Measurements from ENCODE around the gene EXOSC10. TPM values are rescaled to one million over a fixed set of nuclear protein-coding genes. Genes with fewer than 3 reads are reported as not detected.
A peak's percentile ranks its signal among the peaks of the same experiment; 100 is the strongest.

Gene EXOSC10
- total RNA-seq, 1 experiment from 2014 or later = 93.1 TPM

GRCh38 chr1:11031624-11032262 is 67.9 kb downstream of the EXOSC10 start:
- Histone ChIP-seq H3K9me3 (ENCODE audit: control insufficient read depth, insufficient read depth, low read depth, low read length) (no peaks in the 10 kb centered on the region), H3K27me3 (ENCODE audit: control insufficient read depth, insufficient read depth, low read length) (no peaks in the 10 kb centered on the region), H3K4me3 (ENCODE audit: low read depth in 2 of 2, low read length in 2 of 2) (no peak overlapping the region), H3K36me3 (ENCODE audit: control insufficient read depth, insufficient read depth, low read length) (peaks cover 3% of the 10 kb centered on the region), H3K4me1 (ENCODE audit: control insufficient read depth, insufficient read depth, low read length) (no peaks in the 10 kb centered on the region), H3K27ac (ENCODE audit: low read length) (no peak overlapping the region)
- in situ Hi-C loops (cut with HindIII; ENCODE audit: low pct_unique_long_range_greater_than_20kb, low sequenced_read_pairs) (no loop called here), intact Hi-C loops (cut with micrococcal nuclease; ENCODE audit: unreplicated experiment) (loop anchor here (10.0 kb wide), 1 partner anchor 613 kb away; no protein-coding TSS in a partner anchor)
- BruUV-seq (replicated peaks) = no TSS peak
- CTCF ChIA-PET = interaction anchor here (0.6 kb wide), 2 partner anchors 30 to 96 kb away, joined by 3 read pairs; no protein-coding TSS in a partner anchor
- POLR2A ChIA-PET = interaction anchor here (0.6 kb wide), 1 partner anchor 30 kb away, joined by 8 read pairs; no protein-coding TSS in a partner anchor
- ATAC-seq = peak; percentile 42
- TF ChIP-seq TCF7L2 (IDR thresholded peaks at IDR 0.05; ENCODE audit: low read depth, low read length) = no peak
- TF ChIP-seq, protein P1, sequence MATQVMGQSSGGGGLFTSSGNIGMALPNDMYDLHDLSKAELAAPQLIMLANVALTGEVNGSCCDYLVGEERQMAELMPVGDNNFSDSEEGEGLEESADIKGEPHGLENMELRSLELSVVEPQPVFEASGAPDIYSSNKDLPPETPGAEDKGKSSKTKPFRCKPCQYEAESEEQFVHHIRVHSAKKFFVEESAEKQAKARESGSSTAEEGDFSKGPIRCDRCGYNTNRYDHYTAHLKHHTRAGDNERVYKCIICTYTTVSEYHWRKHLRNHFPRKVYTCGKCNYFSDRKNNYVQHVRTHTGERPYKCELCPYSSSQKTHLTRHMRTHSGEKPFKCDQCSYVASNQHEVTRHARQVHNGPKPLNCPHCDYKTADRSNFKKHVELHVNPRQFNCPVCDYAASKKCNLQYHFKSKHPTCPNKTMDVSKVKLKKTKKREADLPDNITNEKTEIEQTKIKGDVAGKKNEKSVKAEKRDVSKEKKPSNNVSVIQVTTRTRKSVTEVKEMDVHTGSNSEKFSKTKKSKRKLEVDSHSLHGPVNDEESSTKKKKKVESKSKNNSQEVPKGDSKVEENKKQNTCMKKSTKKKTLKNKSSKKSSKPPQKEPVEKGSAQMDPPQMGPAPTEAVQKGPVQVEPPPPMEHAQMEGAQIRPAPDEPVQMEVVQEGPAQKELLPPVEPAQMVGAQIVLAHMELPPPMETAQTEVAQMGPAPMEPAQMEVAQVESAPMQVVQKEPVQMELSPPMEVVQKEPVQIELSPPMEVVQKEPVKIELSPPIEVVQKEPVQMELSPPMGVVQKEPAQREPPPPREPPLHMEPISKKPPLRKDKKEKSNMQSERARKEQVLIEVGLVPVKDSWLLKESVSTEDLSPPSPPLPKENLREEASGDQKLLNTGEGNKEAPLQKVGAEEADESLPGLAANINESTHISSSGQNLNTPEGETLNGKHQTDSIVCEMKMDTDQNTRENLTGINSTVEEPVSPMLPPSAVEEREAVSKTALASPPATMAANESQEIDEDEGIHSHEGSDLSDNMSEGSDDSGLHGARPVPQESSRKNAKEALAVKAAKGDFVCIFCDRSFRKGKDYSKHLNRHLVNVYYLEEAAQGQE (IDR thresholded peaks at IDR 0.05; ENCODE audit: insufficient read depth in 1 of 2, low read depth in 2 of 2, low read length in 1 of 2) = no peak
- TF ChIP-seq SIN3A (IDR thresholded peaks at IDR 0.05; ENCODE audit: borderline replicate concordance, insufficient read depth, low read depth, low read length) = no peak
- TF ChIP-seq, protein P2, sequence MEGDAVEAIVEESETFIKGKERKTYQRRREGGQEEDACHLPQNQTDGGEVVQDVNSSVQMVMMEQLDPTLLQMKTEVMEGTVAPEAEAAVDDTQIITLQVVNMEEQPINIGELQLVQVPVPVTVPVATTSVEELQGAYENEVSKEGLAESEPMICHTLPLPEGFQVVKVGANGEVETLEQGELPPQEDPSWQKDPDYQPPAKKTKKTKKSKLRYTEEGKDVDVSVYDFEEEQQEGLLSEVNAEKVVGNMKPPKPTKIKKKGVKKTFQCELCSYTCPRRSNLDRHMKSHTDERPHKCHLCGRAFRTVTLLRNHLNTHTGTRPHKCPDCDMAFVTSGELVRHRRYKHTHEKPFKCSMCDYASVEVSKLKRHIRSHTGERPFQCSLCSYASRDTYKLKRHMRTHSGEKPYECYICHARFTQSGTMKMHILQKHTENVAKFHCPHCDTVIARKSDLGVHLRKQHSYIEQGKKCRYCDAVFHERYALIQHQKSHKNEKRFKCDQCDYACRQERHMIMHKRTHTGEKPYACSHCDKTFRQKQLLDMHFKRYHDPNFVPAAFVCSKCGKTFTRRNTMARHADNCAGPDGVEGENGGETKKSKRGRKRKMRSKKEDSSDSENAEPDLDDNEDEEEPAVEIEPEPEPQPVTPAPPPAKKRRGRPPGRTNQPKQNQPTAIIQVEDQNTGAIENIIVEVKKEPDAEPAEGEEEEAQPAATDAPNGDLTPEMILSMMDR (IDR thresholded peaks at IDR 0.05) = no peak
- no peak for TF ChIP-seq POLR2AphosphoS5 (IDR thresholded peaks at IDR 0.05; ENCODE audit: low read depth, low read length)
- DNase-seq (ENCODE audit: low read depth, low spot score) = no peak

DNA sequence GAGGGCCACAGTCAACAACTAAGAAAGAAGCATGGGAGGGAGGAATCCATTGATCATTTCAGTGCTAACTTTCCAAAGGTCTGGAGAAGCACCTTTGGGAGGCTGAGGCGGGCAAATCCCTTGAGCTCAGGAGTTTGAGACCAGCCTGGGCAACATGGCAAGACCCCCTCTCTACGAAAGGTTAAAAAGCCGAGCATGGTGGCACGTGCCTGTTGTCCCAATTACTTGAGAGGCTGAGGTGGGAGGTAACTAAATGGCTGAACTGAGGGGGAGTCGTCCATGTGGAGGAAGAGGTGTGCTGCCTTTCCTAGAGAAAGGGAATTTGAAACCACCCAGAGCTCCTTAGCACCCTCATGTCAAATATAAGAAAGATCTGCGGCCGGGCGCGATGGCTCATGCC is 68.8 kb downstream of the EXOSC10 start:
- CTCF ChIA-PET = interaction anchor here (0.6 kb wide), 1 partner anchor 95 kb away, joined by 3 read pairs; no protein-coding TSS in a partner anchor
- BruUV-seq (replicated peaks) = no TSS peak
- intact Hi-C loops (cut with micrococcal nuclease; ENCODE audit: unreplicated experiment) (loop anchor here (10.0 kb wide), 1 partner anchor 614 kb away; no protein-coding TSS in a partner anchor), in situ Hi-C loops (cut with HindIII; ENCODE audit: low pct_unique_long_range_greater_than_20kb, low sequenced_read_pairs) (no loop called here)
- POLR2A ChIA-PET = no interaction called here
- H3K4me3 ChIP-seq (ENCODE audit: low read depth in 2 of 2, low read length in 2 of 2) = no peak overlapping the region
- H3K36me3 ChIP-seq (ENCODE audit: control insufficient read depth, insufficient read depth, low read length) = peaks cover 9% of the 10 kb centered on the region
- H3K4me1 ChIP-seq (ENCODE audit: control insufficient read depth, insufficient read depth, low read length) = no peaks in the 10 kb centered on the region
- H3K27me3 ChIP-seq (ENCODE audit: control insufficient read depth, insufficient read depth, low read length) = no peaks in the 10 kb centered on the region
- ATAC-seq = no peak
- TF ChIP-seq TCF7L2 (IDR thresholded peaks at IDR 0.05; ENCODE audit: low read depth, low read length) (no peak), POLR2AphosphoS5 (IDR thresholded peaks at IDR 0.05; ENCODE audit: low read depth, low read length) (no peak; the same call in 1 of the 2 replicates), SIN3A (IDR thresholded peaks at IDR 0.05; ENCODE audit: borderline replicate concordance, insufficient read depth, low read depth, low read length) (no peak)
- TF ChIP-seq, protein P2 (IDR thresholded peaks at IDR 0.05) = no peak
- TF ChIP-seq, protein P1 (IDR thresholded peaks at IDR 0.05; ENCODE audit: insufficient read depth in 1 of 2, low read depth in 2 of 2, low read length in 1 of 2) = no peak
- H3K27ac ChIP-seq (ENCODE audit: low read length) = no peak overlapping the region
- DNase-seq (ENCODE audit: low read depth, low spot score) = no peak
- no peaks in the 10 kb centered on the region for H3K9me3 ChIP-seq (ENCODE audit: control insufficient read depth, insufficient read depth, low read depth, low read length)
